Breast epithelium (tissue), 4 donors: ENCODE results near the gene TBC1D8. TPM values are rescaled to one million over a fixed set of nuclear protein-coding genes. Genes with fewer than 3 reads are reported as not detected.

Experiments used
- DNase-seq, 2 donors: peaks; one replicate each; pipeline ENCODE4 v3.0.0-alpha.2; 2019; ENCODE audit warnings: low spot score in 2 of 2
- H3K27ac ChIP-seq, 2 donors: fragments of 200-600 bp; sonication (generic) in 1 of 2; one replicate each; pipeline ENCODE4 v1.5.1; 2016 to 2019; ENCODE audit warnings: mild to moderate bottlenecking in 1 of 2
- H3K27me3 ChIP-seq, 2 donors: fragments of 200-600 bp; sonication (generic) in 1 of 2; one replicate each; pipeline versions ENCODE4 v1.5.1 to v1.6.0; 2017 to 2019; ENCODE audit warnings: control low read depth in 1 of 2, mild to moderate bottlenecking in 1 of 2
- H3K36me3 ChIP-seq: fragments of 200-600 bp; one replicate; pipeline ENCODE4 v1.5.1; 2019
- H3K4me1 ChIP-seq, 2 donors: fragments of 200-600 bp; sonication (generic); one replicate each; pipeline ENCODE4 v1.5.1; 2016 to 2019; ENCODE audit warnings: control low read depth in 1 of 2
- H3K4me3 ChIP-seq, 3 donors: fragments of 200-600 bp; sonication (generic); 1 replicate in 2 of 3; 2 replicates in 1 of 3; pipeline ENCODE4 v1.5.1; 2016 to 2019; ENCODE audit warnings: mild to moderate bottlenecking in 3 of 3, moderate library complexity in 2 of 3
- H3K9me3 ChIP-seq, 2 donors: fragments of 200-600 bp; sonication (generic) in 1 of 2; one replicate each; pipeline ENCODE4 v1.5.1; 2016 to 2019; ENCODE audit warnings: control low read depth in 1 of 2
- CTCF ChIP-seq, 3 donors: fragments of 450-650 bp; IDR thresholded peaks; one replicate each; pipeline ENCODE4 v1.5.1; 2016 to 2017; ENCODE audit warnings: antibody characterized with exemption in 3 of 3, mild to moderate bottlenecking in 3 of 3, moderate library complexity in 3 of 3
- POLR2A ChIP-seq: fragments of 450-650 bp; IDR thresholded peaks from one replicate; pipeline ENCODE4 v1.6.1; 2016; ENCODE audit warnings: antibody characterized with exemption, mild to moderate bottlenecking, moderate library complexity
- POLR2AphosphoS5 ChIP-seq, 3 donors: sonication (generic); formaldehyde crosslinking; IDR thresholded peaks; one replicate each; pipeline ENCODE4 v1.6.1; 2017; ENCODE audit warnings: antibody characterized with exemption in 3 of 3
- intact Hi-C: fragments of 100-400 bp; cut with DNase I; formaldehyde crosslinking; loops from one replicate; pipeline ENCODE4 v1.15.1; 2023; ENCODE audit warnings: low total_unique reads
- total RNA-seq, 3 donors: library from RNA; depleted of rRNA; stranded (reverse); fragments of >200 nt; gene quantifications; one replicate each; pipeline ENCODE4 v1.1.0, GENCODE V29; 2016

TBC1D8 gene
- total RNA-seq, 3 donors from 2014 or later: 19.5 to 92.4 (median 89.7) TPM

GRCh38 chr2:101107241-101107640 lies 43.9 kb downstream of the TBC1D8 start:
- peaks cover 0 to 9% of the 10 kb centered on the region in 2 donors for H3K9me3 ChIP-seq
- no peaks in the 10 kb centered on the region for H3K27me3 ChIP-seq
- intact Hi-C loops: no loop called here
- H3K36me3 ChIP-seq: no peaks in the 10 kb centered on the region
- no peak overlapping the region for H3K4me3 ChIP-seq
- DNase-seq: no peak
- no peak for TF ChIP-seq CTCF (IDR thresholded peaks at IDR 0.05)
- no peak overlapping the region for H3K27ac ChIP-seq
- H3K4me1 ChIP-seq: peaks cover 3 to 7% of the 10 kb centered on the region in 2 donors

- no peak for DNase-seq
- Histone ChIP-seq H3K9me3 (peaks cover 0 to 9% of the 10 kb centered on the region in 2 donors), H3K27me3 (no peaks in the 10 kb centered on the region), H3K27ac (no peak overlapping the region), H3K4me1 (peaks cover 0 to 3% of the 10 kb centered on the region in 2 donors), H3K4me3 (no peak overlapping the region), H3K36me3 (no peaks in the 10 kb centered on the region)
- intact Hi-C loops: no loop called here
- no peak for TF ChIP-seq CTCF (IDR thresholded peaks at IDR 0.05)
- no peak for TF ChIP-seq POLR2A
- TF ChIP-seq POLR2AphosphoS5 (IDR thresholded peaks at IDR 0.05): no peak
Measured at GRCh38 chr2:101106453-101107181, 44.6 kb downstream of the TBC1D8 start.

- no peak for TF ChIP-seq POLR2A
- no peak for TF ChIP-seq POLR2AphosphoS5 (IDR thresholded peaks at IDR 0.05)
- TF ChIP-seq CTCF (IDR thresholded peaks at IDR 0.05): no peak
- Histone ChIP-seq H3K27me3 (no peaks in the 10 kb centered on the region), H3K9me3 (peaks cover 0 to 9% of the 10 kb centered on the region in 2 donors), H3K4me3 (no peak overlapping the region), H3K27ac (no peak overlapping the region), H3K4me1 (peaks cover 0 to 3% of the 10 kb centered on the region in 2 donors), H3K36me3 (no peaks in the 10 kb centered on the region)
- DNase-seq: no peak
- intact Hi-C loops: no loop called here
Measured at GRCh38 chr2:101105654-101106053, 45.5 kb downstream of the TBC1D8 start.

GRCh38 chr2:101097638-101098037 lies 53.5 kb downstream of the TBC1D8 start:
- intact Hi-C loops: no loop called here
- no peaks in the 10 kb centered on the region for H3K27me3 ChIP-seq

More at GRCh38 chr2:101097638-101098037, 53.5 kb downstream of the TBC1D8 start:
- DNase-seq: no peak
- no peaks in the 10 kb centered on the region for H3K36me3 ChIP-seq
- H3K4me1 ChIP-seq: no peaks in the 10 kb centered on the region
- no peak overlapping the region for H3K4me3 ChIP-seq
- TF ChIP-seq POLR2A (no peak), CTCF (IDR thresholded peaks at IDR 0.05) (no peak), POLR2AphosphoS5 (IDR thresholded peaks at IDR 0.05) (no peak)
- H3K27ac ChIP-seq: no peak overlapping the region
- H3K9me3 ChIP-seq: peaks cover 0 to 6% of the 10 kb centered on the region in 2 donors
